HG02938 (cell line): Measurements from ENCODE around the gene IL24.
A peak's percentile ranks its signal among the peaks of the same experiment; 100 is the strongest.

ENCODE experiments used
- ATAC-seq: cut with Tn5 transposase; IDR thresholded peaks from one replicate; pipeline ENCODE4 v1.9.1; 2021; ENCODE audit warnings: mild to moderate bottlenecking, moderate library complexity; ENCODE audit not compliant: unreplicated experiment

The IL24 gene

GRCh38 chr1:206949641-206950040, 52.4 kb downstream of the IL24 start:
- no peak for ATAC-seq

GRCh38 chr1:206951318-206952100, 54.3 kb downstream of the IL24 start:
- no peak for ATAC-seq

- ATAC-seq, result peak; percentile 39
Measured at GRCh38 chr1:206952171-206952570, 54.9 kb downstream of the IL24 start.

GRCh38 chr1:206953126-206953525, 55.9 kb downstream of the IL24 start:
- no peak for ATAC-seq

GRCh38 chr1:206953626-206954025, 56.4 kb downstream of the IL24 start:
- no peak for ATAC-seq
